K562 (cell line): Measurements from ENCODE around the gene BOLA1. TPM values are rescaled to one million over a fixed set of nuclear protein-coding genes. Genes with fewer than 3 reads are reported as not detected.

Source experiments
- BDP1 ChIP-seq: IDR thresholded peaks from 3 replicates; pipeline ENCODE4 v1.6.1; 2011; ENCODE audit not compliant: insufficient read length, insufficient read depth
- CCAR2 ChIP-seq: fragments of 200-400 bp; formaldehyde crosslinking; IDR thresholded peaks from 2 replicates; pipeline ENCODE4 v1.6.1; 2017; ENCODE audit warnings: mild to moderate bottlenecking, low read depth, low read length
- EWSR1 ChIP-seq: fragments of 450-650 bp; IDR thresholded peaks from 2 replicates; pipeline ENCODE4 v1.6.1; 2018; ENCODE audit warnings: borderline replicate concordance, mild to moderate bottlenecking, low read depth, moderate library complexity; ENCODE audit not compliant: partially characterized antibody
- HEY1 ChIP-seq: fragments of 250-450 bp; sonication (Bioruptor Pico); IDR thresholded peaks from 2 replicates; pipeline ENCODE4 v1.5.0; 2020; ENCODE audit warnings: mild to moderate bottlenecking, moderate library complexity, borderline replicate concordance
- ID3 ChIP-seq, 2 experiments: fragments of 250-450 bp in 1 of 2; fragments of 450-650 bp in 1 of 2; sonication (Bioruptor Pico) in 1 of 2; IDR thresholded peaks; 2 replicates each; pipeline versions ENCODE4 v1.6.1 to v1.8.0; 2016 to 2021; ENCODE audit warnings: mild to moderate bottlenecking in 2 of 2, moderate library complexity in 2 of 2, missing compliant biosample characterization in 1 of 2, missing genetic modification characterization in 1 of 2
- LEF1 ChIP-seq: fragments of 450-650 bp; IDR thresholded peaks from 2 replicates; pipeline ENCODE4 v1.6.1; 2016; ENCODE audit warnings: mild to moderate bottlenecking
- PURB ChIP-seq: sonication (generic); formaldehyde crosslinking; IDR thresholded peaks from 2 replicates; pipeline ENCODE4 v1.9.0; 2021; ENCODE audit warnings: low read depth, mild to moderate bottlenecking, missing genetic modification reagents
- RERE ChIP-seq: sonication (generic); formaldehyde crosslinking; IDR thresholded peaks from 2 replicates; pipeline ENCODE4 v1.8.0; 2023; ENCODE audit warnings: missing genetic modification reagents, mild to moderate bottlenecking, borderline replicate concordance
- RHOXF2B ChIP-seq: fragments of 250-450 bp; sonication (Bioruptor Pico); conservative IDR thresholded peaks from 2 replicates; pipeline ENCODE4 v1.5.1; 2021
- SMAD4 ChIP-seq: fragments of 250-450 bp; sonication (Bioruptor Pico); conservative IDR thresholded peaks from 2 replicates; pipeline ENCODE4 v1.8.0; 2021; ENCODE audit warnings: inconsistent platforms, mild to moderate bottlenecking, moderate library complexity
- SMARCC2 ChIP-seq: fragments of 450-650 bp; IDR thresholded peaks from 2 replicates; pipeline ENCODE4 v1.6.1; 2017; ENCODE audit warnings: antibody characterized with exemption, moderate library complexity, mild to moderate bottlenecking, low read depth
- SMC3 ChIP-seq: conservative IDR thresholded peaks from 2 replicates; pipeline ENCODE4 v1.6.1; 2011; ENCODE audit warnings: low read depth, low read length, improper control_type of control experiment; ENCODE audit not compliant: insufficient read depth
- SRSF1 ChIP-seq: fragments of 200-400 bp; formaldehyde crosslinking; IDR thresholded peaks from 2 replicates; pipeline ENCODE4 v1.6.1; 2017; ENCODE audit warnings: mild to moderate bottlenecking, low read depth, low read length, moderate library complexity
- ZC3H11A ChIP-seq: IDR thresholded peaks from 2 replicates; pipeline ENCODE4 v1.6.1; 2012; ENCODE audit warnings: low read depth, low read length, improper control_type of control experiment
- ZFP36 ChIP-seq: fragments of 150-350 bp; IDR thresholded peaks from 2 replicates; pipeline ENCODE4 v1.6.1; 2018; ENCODE audit warnings: low read length, low read depth; ENCODE audit not compliant: partially characterized antibody
- ZHX1 ChIP-seq: fragments of 150-350 bp; conservative IDR thresholded peaks from 2 replicates; pipeline ENCODE4 v1.6.1; 2014; ENCODE audit warnings: low read length
- polyA plus RNA-seq, 8 experiments: library from polyadenylated mRNA; depleted of rRNA in 4 of 8; stranded (reverse) in 5 of 8; unstranded in 3 of 8; fragments of >200 nt; fragmentation: Nextera tagmentation in 2 of 8; fragmentation: Illumina TruSeq in 1 of 8; extraction: Ambion mirVana in 2 of 8; extraction: Trizol in 1 of 8; gene quantifications; 2 replicates each; pipeline versions ENCODE4 v1.2.1 to v1.2.3, GENCODE V29; 2011 to 2014; ENCODE audit warnings: inconsistent platforms in 1 of 8, missing spikeins in 1 of 8
- total RNA-seq, 7 experiments: library from RNA; depleted of rRNA in 6 of 7; stranded (reverse); fragments of >200 nt in 6 of 7; fragmentation: Illumina TruSeq in 2 of 7; extraction: Trizol in 2 of 7; gene quantifications; 2 replicates each; pipeline versions ENCODE4 v1.2.1 to v1.2.3, GENCODE V29; 2011 to 2021; ENCODE audit warnings: low replicate concordance in 1 of 7
- TF ChIP-seq, protein P1 (sequence below): sonication (generic); formaldehyde crosslinking; IDR thresholded peaks from 2 replicates; pipeline ENCODE4 v1.8.0; 2023; ENCODE audit warnings: mild to moderate bottlenecking, missing genetic modification reagents

BOLA1 gene
- total and polyA plus RNA-seq, 9 of the 15 experiments (the other 6 are each of a cell fraction or from before 2014, with no cell fraction given), result 0.18 to 1.2 (median 0.40) TPM; not detected in 2

DNA sequence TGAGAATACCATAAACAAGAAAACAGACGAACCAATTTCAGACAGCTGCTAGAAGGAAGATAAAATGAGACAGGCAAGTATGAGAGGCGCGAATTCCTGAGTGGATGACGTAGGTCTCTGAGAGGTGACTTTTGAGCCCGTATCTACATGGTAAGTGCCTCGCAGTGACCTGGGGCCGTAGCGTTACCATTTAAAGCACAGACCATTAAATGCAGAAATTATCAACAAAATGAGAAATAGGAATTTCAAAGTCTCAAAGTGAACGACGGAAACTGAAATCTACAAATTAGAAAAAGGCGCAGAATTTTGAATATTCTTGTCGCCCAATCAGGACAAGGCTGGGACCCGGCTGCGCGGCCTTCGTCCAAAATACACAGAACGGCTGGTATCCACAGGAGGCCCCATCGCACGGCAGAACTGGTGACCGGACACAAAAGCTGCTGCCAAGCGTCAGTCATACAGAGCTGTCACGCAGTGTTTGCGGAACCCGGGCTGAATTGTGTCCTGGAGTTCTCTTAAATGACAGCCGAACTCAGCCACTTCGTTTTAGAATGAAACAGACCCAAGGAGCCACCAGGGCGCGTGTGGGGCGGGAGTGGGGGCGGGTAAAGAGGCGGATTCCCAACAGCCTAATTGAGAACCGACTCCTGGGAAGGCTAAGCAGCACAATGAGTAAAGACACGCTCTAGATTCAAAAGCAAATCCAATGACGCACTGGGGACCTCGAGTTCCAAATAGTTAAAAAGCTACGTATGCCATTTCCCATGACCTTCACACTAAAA lies 13.8 kb upstream of the BOLA1 start (continued):
- no peak for TF ChIP-seq RERE (CRISPR knock-in tag)
- no peak for TF ChIP-seq SMARCC2
- no peak for TF ChIP-seq BDP1
- no peak for TF ChIP-seq ZC3H11A
- no peak for TF ChIP-seq SMAD4 (CRISPR knock-in tag)
- no peak for TF ChIP-seq ZHX1
- TF ChIP-seq SMC3, result 0 out of 2 replicates have a peak, but pooled peaks have one; percentile 7
- no peak for TF ChIP-seq ID3 (CRISPR knock-in tag; IDR thresholded peaks at IDR 0.05)
- no peak for TF ChIP-seq ID3 (tag; IDR thresholded peaks at IDR 0.05)
- no peak for TF ChIP-seq CCAR2
- peak; percentile 83 for TF ChIP-seq EWSR1
- TF ChIP-seq LEF1, result no peak
- no peak; the same call in 1 of the 2 replicates for TF ChIP-seq HEY1 (CRISPR knock-in tag)
- no peak for TF ChIP-seq PURB
- TF ChIP-seq ZFP36, result no peak
- no peak for TF ChIP-seq SRSF1
- no peak for TF ChIP-seq RHOXF2B (CRISPR knock-in tag)
- TF ChIP-seq, protein P1, sequence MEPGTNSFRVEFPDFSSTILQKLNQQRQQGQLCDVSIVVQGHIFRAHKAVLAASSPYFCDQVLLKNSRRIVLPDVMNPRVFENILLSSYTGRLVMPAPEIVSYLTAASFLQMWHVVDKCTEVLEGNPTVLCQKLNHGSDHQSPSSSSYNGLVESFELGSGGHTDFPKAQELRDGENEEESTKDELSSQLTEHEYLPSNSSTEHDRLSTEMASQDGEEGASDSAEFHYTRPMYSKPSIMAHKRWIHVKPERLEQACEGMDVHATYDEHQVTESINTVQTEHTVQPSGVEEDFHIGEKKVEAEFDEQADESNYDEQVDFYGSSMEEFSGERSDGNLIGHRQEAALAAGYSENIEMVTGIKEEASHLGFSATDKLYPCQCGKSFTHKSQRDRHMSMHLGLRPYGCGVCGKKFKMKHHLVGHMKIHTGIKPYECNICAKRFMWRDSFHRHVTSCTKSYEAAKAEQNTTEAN, result 0 out of 2 replicates have a peak, but pooled peaks have one; percentile 23
